GM19239 (cell line): ENCODE results near the gene GET4.
"Not testable (repeated sequence)": the region's sequence is repeated elsewhere in the genome, so short reads cannot be mapped to it uniquely, and the experiment has no call there.

Experiments
- DNase-seq: peaks from one replicate; pipeline ENCODE4 v3.0.0; 2011; ENCODE audit warnings: low spot score; ENCODE audit not compliant: insufficient read length
- FAIRE-seq: peaks from 2 replicates; lab custom pipeline; 2011; peaks lifted over from hg19 to GRCh38; lab: Jason Lieb, UNC

The GET4 gene

DNA sequence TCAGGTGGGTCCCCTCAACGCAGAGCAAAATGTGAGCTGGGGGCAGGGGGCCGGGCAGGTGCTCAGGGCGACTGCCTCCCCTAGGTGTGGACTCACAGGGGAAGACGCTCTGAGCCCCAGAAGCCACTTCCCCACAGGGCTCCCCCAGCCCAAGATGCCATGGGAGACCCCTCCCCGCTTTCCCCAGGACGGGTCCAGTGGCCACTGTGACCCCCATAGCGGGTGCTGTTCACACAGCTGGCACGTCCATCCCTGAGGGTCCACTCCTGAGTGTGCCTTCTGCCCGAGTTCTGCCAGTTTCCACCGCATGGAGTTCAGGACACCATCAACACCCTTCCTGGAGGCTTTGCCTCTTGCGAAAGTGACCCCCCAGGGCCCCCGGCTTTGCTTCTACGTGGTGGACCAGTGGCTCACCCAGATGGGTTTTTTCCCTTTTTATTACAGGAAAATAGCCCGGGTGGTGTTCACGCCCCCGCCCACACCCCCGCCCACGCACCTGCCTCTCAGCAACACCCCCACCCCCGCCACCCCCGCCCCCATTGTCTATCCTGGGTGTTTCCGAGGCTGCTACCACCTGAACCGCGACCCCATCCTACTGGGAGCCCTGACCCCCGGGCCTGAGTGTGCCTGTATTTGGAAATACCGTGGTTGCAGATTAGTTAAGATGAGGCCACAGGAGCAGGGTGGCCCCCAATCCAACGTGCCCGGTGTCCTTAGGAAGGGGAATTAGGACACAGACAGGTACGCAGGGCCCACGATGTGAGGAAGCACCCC, 46.2 kb downstream of the GET4 start:
- FAIRE-seq (no peak), DNase-seq (peak; percentile 50)

DNA sequence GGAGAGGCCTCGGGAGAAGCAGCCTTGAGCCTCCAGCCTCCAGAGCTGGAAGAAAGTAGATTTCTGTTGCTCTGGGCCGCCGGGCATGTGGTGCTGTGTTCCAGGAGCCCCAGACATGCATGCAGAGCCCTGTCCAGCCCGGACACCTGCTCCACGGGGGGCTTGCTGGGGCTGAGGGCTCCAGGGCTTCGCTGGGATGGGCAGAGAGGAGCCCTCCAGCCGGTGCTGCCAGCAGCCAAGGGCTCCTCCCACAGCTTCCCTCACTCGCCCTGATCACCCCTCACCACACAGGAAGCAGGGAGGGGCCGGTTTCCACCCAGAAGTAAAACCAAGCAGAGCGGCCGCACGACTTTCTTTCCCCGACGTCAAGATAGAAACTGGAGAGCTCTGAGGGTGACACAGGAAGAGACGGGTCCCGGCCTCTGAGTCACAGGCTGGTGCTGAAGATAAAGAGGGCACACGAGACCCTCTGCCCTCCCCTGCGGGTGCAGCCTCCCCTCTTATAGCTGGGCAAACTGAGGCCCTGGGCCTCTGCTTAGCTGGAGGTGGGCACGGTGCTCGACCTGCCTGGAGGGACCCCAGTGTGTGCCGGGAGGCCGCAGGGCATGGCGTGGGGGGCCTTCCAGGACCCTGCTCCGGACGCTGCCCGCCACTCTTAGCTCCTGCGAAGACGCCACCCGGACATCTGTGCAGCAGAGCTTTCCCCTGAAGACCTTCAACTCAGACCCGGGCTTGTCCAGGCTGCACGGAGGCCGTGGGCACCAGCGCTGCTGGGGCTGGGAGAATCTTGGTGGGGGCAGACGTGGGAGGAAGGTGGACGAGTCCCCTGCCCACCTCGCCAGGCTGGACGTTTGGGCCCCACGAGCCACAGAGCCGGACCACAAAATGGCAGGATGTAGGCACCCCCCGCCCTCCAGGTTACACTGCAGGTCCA, 47.0 kb downstream of the GET4 start:
- peak; percentile 98 for DNase-seq
- FAIRE-seq = peak; percentile 100

GRCh38 chr7:924042-924441, 47.7 kb downstream of the GET4 start:
- not testable (repeated sequence) for DNase-seq, FAIRE-seq

DNA sequence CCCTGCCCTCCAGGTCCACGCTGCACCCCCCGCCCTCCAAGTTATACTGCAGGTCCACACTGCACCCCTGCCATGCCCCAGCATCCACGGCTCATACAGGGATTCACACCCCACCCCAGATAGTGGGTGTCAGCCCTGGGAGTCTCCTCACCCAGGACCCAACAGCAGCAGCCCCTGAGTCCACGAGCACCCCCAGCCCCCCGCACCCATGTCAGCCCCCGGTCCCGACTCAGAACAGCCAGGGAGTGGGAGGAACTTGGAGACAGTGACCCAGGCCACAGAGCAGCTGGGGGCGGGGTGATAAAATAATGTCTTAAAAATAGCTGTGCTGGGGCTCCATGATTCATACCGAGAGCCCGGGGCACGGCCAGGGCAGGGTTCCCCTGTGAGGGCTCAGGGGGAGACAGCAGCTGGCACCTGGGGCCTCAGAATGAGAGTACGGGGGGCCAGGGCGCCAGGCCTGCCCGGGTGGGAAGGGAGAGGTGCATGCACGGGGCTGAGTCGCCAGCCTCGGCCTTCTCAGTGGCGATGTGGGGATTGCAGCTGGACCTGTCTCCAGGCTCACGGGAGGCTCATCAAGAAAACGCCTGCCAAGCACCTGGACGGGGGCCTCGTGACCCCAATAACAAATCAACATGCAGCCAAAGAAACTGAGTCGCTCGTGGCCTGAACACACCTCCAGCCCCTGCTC, 48.3 kb downstream of the GET4 start:
- peak; percentile 94 for FAIRE-seq
- DNase-seq = peak; percentile 80

GRCh38 chr7:925601-926000, 49.2 kb downstream of the GET4 start:
- no peak for FAIRE-seq

DNA sequence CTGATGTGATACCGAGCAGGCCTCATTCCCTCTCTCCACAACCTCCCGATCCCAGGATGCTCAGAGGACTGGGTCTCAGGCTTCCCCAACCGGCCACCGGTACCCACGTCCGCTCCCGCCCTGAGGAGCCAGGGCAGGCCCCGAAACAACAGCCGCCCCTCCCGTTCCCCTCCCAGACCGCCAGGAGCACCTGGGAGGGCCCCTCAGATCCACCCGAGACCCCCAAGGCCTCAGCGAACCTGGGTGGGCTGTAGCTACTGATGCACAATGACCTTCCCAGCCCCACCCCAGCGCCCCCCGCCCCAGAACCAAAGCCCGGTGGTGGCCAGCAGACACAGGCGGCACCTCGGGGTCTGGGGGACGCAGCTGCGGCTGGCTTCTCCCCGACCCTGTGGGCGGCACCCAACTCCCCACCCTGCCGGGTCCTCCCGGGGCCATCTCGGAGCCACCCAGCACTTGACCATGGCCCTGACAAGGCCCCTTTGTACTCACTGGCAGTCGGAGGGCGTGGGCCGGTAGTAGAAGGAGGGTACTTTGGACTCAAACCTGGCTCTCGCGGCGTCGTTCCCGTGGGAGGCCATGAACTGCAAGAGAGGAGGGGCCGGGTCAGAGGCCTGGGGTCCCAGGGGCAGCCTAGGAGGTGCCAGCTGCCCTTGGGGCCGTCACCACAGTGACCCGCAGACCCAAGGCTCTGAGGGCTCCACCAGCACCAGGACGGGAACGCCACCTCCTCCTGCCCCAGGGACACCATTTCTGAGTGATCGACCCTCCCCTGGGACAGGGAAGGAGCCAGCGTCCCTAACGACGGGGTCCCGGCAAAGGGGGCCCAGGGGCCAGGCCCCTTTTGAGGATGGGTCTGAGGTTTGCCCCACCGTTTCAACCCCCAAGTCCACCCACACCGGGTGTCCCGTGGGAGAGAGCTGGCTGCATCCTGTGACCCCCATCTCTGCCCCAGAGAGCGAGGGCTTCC, 50.0 kb downstream of the GET4 start:
- DNase-seq (no peak), FAIRE-seq (no peak)

More at GRCh38 chr7:925601-926000, 49.2 kb downstream of the GET4 start:
- DNase-seq = no peak

DNA sequence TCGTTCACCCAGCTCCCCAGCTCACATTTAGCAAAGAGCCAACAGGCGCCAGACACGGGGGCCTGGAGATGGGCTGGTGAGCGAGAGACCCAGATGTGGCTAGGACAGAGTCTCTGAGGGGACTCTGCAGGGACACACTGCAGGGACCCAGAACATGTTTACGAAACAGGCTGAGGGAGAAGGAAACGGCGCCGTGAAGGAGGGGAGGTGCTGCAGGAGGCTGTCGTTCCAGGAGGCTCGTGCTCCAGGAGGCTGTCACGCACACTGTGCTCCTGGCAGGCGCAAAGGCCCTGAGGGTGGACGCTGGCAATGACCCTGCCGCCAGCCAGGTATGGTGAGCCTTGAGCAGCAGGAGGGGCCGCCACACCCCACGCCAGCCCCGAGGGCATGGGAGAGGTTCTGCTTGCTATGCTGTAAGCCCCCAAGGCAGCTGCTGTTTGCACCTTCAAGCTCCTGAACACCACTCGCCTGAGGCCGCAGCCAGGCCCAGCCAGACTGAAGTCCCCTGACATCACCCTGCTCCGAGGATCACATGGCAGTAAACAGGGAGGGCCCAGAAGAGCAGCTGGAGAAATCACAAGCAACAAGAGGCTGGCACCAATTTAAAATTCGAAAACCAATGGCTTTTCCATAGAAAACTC, 50.8 kb downstream of the GET4 start:
- no peak for DNase-seq
- FAIRE-seq = no peak

GRCh38 chr7:929311-929711, 53.0 kb downstream of the GET4 start:
- FAIRE-seq (no peak), DNase-seq (no peak)

- DNase-seq (no peak), FAIRE-seq (no peak)
Measured at GRCh38 chr7:930975-931758, 54.8 kb downstream of the GET4 start.

DNA sequence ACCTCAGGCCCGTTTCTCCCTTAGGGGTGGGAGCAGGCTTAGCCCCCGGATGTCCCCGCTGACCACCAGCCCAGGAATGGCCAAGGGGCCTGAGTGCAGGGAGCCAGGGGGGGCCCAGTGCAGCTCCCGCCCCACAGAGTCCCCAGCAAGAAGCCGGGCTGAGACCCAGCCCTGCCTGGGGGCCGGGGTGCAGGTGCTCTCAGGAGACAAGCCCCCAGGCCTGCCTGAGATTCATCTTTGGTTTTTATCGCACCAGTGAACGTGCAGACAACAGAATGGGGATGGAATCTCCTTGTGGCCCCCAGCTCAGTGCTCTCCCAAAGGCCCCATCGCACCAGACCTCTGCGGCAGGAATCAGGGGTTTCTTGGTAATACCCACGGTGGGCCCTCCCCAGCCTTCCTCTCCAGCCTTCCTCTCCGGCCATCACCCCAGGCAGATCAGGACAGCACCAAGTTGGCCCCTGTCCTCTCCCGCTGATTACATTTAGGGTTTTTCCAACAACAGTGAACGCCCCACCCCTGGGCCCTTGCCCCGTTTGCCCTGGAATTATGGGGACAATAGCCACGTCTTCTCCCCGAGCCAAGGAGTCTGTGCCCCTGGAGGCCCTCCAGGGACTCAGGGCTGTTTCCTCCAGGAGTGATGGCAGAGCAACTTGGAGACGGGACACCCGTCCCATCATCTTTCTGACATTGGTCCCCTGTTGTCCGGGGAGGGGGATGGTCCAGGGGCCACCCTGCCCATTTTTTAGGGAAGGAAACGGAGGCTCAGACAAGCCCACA, 55.7 kb downstream of the GET4 start:
- DNase-seq (no peak), FAIRE-seq (no peak)

GRCh38 chr7:932651-932975, 56.3 kb downstream of the GET4 start:
- FAIRE-seq = no peak
- DNase-seq = no peak

DNA sequence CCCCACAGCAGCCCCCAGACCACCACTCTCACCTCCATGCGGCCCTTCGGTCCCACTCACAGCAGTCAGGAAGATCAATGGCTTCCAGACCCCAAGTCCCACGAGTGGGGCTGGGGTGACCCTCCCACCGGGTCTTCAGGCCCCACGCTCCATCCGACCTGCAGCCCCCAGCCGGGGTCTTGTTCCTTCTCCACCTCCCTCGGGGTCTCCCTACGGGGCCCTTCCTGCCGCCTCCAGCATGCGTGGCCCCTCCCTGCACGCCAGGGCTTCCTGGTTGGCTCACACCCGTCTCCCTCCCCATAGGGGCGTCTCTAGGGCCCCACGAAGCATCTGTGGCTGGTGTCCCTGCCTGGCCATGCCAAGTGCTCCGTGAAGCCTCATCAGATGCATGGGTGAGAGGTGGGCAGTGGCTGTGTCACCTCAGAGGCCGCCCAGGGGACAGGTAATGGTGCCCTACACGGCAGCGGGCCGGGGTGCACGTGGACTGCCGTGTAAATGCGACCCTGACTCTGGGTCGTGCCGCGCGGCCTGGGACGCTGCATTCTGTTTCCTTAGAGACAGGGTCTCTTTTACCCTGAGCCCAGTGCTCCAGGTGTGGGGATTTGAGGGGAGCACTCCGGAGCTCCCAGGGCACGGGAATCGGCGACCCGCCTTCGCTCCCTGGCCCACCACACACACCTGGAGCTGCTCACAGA, 58.3 kb downstream of the GET4 start:
- DNase-seq (no peak), FAIRE-seq (no peak)

GRCh38 chr7:935164-935873, 59.0 kb downstream of the GET4 start:
- FAIRE-seq (no peak), DNase-seq (no peak)

DNA sequence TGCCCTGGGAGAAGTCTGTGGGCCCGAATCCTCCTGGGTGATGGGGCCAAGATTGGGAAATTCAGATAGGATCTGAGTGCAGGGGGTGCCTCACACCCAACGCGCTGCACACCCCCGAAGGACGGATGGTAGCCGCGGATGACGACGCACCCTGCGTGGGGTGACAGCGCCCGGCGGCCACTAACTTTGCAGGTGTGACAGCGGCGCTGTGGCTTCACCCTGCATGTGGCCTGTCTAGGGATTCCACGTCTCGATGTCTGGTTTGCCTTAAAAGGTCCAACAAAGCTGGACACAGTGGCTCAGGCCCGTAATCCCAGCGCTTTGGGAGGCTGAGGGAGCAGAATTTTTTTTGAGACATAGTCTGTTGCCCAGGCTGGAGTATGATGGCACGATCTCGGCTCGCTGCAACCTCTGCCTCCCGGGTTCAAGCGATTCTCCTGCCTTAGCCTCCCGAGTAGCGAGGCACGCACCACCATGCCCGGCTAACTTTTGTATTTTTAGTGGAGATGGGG, 59.6 kb downstream of the GET4 start:
- FAIRE-seq = no peak
- no peak for DNase-seq

DNA sequence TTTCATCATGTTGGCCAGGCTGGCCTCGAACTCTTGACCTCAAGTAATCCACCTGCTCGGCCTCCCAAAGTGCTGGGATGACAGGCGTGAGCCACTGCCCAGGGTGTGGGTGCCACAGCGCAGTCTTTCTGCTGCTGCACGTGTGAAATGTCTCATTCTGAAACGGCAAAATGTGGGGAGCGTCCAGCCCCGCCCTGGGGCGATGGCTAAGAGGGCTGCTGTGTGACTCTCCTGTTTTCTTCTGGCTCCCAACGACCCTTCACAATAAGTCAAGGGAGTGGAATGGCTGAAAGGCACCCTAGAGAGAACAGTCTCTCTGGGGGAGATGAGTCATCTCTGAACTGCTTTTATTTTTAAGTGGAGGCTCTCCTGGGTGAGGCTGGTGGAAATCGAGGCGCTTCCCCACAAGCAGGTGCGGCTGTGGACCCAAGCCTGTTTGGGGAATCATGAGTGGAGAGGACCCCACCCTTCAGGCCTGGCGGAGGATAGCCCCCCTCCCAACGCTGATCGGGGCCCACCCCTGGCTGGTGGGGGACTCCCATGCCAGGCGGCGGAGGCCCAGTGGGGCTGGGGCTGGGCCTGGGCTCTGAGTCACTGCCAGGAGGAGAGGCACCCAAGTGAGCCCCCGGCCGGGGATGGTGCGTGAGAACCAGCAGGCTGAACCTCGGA, 60.2 kb downstream of the GET4 start:
- peak; percentile 98 for FAIRE-seq
- peak; percentile 93 for DNase-seq
